Measurements from ENCODE around the gene SP6. TPM values are rescaled to one million over a fixed set of nuclear protein-coding genes. Genes with fewer than 3 reads are reported as not detected.

SP6 gene
- total RNA-seq, 1 donor from 2014 or later, result 2.5 TPM

DNA sequence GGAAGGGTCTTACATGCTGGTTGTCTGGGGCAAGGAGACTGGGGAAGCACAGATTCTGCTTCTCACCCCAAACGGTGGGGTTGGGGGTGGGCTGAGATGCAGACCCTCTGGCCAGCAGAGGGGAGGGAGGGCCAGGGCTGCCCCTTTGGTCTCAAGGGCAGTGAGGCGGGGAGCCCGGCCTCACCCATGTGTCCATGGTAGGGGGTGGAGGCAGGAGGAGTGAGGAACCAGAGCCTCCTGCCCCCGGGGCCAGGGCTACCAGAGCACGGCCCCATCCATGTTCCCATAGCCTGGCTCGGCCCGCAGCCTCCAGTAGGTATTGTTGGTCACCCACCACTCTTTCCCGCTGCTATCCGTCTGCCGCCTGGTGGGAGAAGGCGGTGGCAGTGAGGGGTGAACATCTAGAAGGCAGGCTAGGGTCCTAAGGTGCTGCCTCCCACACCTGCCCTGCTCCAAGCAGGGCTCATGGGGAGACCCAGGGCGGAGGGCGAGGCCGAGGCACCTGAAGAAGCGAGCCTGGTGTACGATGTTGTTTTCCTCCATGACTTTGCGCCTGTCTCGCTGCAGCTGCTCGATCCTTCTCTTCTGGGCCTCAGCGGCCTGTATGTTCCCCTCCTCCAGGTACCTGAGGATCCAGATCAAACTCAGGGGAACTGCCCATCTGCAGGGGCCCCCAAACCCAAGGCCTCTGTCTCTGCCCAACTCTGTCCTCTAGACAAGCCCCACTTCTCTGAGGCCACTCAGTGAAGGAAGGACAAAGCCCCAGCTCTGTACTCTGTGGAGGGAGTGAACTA is 42.7 kb downstream of the SP6 start:
- no peak for TF ChIP-seq CTCF (IDR thresholded peaks at IDR 0.05; ENCODE audit: insufficient read depth, low read length, poor library complexity, severe bottlenecking)
- H3K4me3 ChIP-seq (ENCODE audit: low read depth, low read length), result no peak overlapping the region
- H3K36me3 ChIP-seq (ENCODE audit: control insufficient read depth, insufficient read depth, low read length), result peaks cover 1% of the 10 kb centered on the region
- H3K27me3 ChIP-seq (ENCODE audit: control insufficient read depth, insufficient read depth, low read length), result peaks cover 2% of the 10 kb centered on the region
- no peak for DNase-seq (ENCODE audit: low read depth)

GRCh38 chr17:47807421-47807820 is 43.5 kb downstream of the SP6 start:
- peaks cover 2% of the 10 kb centered on the region for H3K27me3 ChIP-seq (ENCODE audit: control insufficient read depth, insufficient read depth, low read length)
- no peak for DNase-seq (ENCODE audit: low read depth)
- no peak for TF ChIP-seq CTCF (IDR thresholded peaks at IDR 0.05; ENCODE audit: insufficient read depth, low read length, poor library complexity, severe bottlenecking)
- no peak overlapping the region for H3K4me3 ChIP-seq (ENCODE audit: low read depth, low read length)
- peaks cover 1% of the 10 kb centered on the region for H3K36me3 ChIP-seq (ENCODE audit: control insufficient read depth, insufficient read depth, low read length)

- Histone ChIP-seq H3K36me3 (ENCODE audit: control insufficient read depth, insufficient read depth, low read length) (peaks cover 1% of the 10 kb centered on the region), H3K4me3 (ENCODE audit: low read depth, low read length) (no peak overlapping the region), H3K27me3 (ENCODE audit: control insufficient read depth, insufficient read depth, low read length) (peaks cover 2% of the 10 kb centered on the region)
- TF ChIP-seq CTCF (IDR thresholded peaks at IDR 0.05; ENCODE audit: insufficient read depth, low read length, poor library complexity, severe bottlenecking), result no peak
- no peak for DNase-seq (ENCODE audit: low read depth)
Measured at GRCh38 chr17:47806913-47807255, 44.1 kb downstream of the SP6 start.

DNA sequence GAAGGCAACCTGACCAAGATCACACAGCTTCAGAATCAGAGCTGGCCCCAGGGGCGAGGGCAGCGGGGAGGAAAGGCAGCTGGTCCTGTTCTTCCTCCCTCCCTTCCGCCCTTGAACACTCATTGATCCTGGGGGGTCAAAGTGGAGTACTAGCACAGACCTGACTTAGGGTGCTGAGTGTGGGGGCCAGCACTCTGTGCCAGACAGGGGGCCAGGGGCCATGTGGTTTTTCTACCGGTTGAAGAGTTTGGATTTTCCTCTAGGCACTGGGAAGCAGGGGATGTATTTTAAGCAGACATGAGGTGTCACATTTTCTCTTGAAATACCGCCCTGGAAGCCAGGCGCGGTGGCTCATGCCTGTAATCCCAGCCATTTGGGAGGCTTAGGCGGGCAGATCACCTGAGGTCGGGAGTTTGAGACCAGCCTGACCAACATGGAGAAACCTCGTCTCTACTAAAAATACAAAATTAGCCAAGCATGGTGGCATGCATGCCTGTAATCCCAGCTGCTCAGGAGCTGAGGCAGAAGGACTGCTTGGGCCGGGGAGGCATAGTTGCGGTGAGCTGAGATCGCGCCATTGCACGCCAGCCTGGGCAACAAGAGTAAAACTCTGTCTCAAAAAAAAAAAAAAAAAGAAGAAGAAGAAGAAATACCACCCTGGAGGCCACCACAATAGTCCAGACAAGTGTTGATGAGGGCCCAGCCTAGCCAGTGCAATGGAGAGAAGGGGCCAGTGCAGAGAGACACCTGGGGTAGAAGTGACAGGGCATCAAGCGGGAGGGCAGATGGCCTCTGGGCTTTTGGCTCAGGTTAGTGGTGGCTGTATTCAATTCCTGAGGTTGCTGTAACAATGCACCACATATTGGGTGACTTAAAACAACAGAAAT is 44.7 kb downstream of the SP6 start:
- Histone ChIP-seq H3K4me3 (ENCODE audit: low read depth, low read length) (no peak overlapping the region), H3K27me3 (ENCODE audit: control insufficient read depth, insufficient read depth, low read length) (peaks cover 3% of the 10 kb centered on the region), H3K36me3 (ENCODE audit: control insufficient read depth, insufficient read depth, low read length) (peaks cover 1% of the 10 kb centered on the region)
- no peak for DNase-seq (ENCODE audit: low read depth)
- no peak for TF ChIP-seq CTCF (IDR thresholded peaks at IDR 0.05; ENCODE audit: insufficient read depth, low read length, poor library complexity, severe bottlenecking)

DNA sequence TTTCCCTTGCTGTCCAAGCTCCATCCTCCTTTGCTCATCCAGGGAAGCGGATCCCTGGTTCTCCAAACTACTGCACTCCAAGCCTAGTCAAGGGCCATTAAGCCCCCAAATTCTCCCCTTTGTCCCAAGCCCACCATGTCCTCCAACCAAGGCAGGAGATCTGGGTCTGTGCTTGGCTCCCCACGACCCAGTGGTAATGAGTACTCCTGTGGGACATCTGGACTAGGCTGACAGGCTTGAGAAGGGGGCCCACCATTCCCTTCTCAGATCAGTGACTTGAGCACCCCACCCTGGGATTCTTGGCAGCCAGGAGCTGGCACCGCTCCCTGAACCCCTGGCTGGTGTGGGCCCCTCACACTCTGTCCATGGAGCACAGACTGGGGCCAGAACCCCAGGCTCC is 46.5 kb downstream of the SP6 start:
- Histone ChIP-seq H3K27me3 (ENCODE audit: control insufficient read depth, insufficient read depth, low read length) (peaks cover 5% of the 10 kb centered on the region), H3K36me3 (ENCODE audit: control insufficient read depth, insufficient read depth, low read length) (peaks cover 1% of the 10 kb centered on the region), H3K4me3 (ENCODE audit: low read depth, low read length) (no peak overlapping the region)
- no peak for TF ChIP-seq CTCF (IDR thresholded peaks at IDR 0.05; ENCODE audit: insufficient read depth, low read length, poor library complexity, severe bottlenecking)
- no peak for DNase-seq (ENCODE audit: low read depth)
